Measurements from ENCODE around the gene SAPCD1. TPM values are rescaled to one million over a fixed set of nuclear protein-coding genes. Genes with fewer than 3 reads are reported as not detected.

SAPCD1 gene
- total RNA-seq = 2.0 TPM
- long read RNA-seq = 0 reads

GRCh38 chr6:31762356-31762755, at the start of gene SAPCD1:
TSS of gene SAPCD1 (plus strand) at chr6:31762656. CDS start at chr6:31763055, 399 bp downstream.
- DNase-seq (ENCODE audit: low spot score) = no peak

- DNase-seq (ENCODE audit: low spot score) = no peak
These were observed 49.0 kb upstream of the SAPCD1 start for GRCh38 chr6:31713465-31713864.

- DNase-seq (ENCODE audit: low spot score) = no peak
These were observed 48.3 kb upstream of the SAPCD1 start for GRCh38 chr6:31713991-31714684.

- no peak for DNase-seq (ENCODE audit: low spot score)
These were observed 47.2 kb upstream of the SAPCD1 start, which contains the start of gene LY6G6D for GRCh38 chr6:31715022-31715958. TSS of gene LY6G6D (plus strand) at chr6:31715348. CDS start at chr6:31715356, 8 bp downstream.

GRCh38 chr6:31717499-31718222, 44.8 kb upstream of the SAPCD1 start:
- DNase-seq (ENCODE audit: low spot score) = no peak

GRCh38 chr6:31718265-31718664, 44.2 kb upstream of the SAPCD1 start:
- DNase-seq (ENCODE audit: low spot score) = no peak

- DNase-seq (ENCODE audit: low spot score) = no peak
These were observed 43.5 kb upstream of the SAPCD1 start for GRCh38 chr6:31719001-31719400.

- no peak for DNase-seq (ENCODE audit: low spot score)
These were observed 42.2 kb upstream of the SAPCD1 start for GRCh38 chr6:31720196-31720770.

DNA sequence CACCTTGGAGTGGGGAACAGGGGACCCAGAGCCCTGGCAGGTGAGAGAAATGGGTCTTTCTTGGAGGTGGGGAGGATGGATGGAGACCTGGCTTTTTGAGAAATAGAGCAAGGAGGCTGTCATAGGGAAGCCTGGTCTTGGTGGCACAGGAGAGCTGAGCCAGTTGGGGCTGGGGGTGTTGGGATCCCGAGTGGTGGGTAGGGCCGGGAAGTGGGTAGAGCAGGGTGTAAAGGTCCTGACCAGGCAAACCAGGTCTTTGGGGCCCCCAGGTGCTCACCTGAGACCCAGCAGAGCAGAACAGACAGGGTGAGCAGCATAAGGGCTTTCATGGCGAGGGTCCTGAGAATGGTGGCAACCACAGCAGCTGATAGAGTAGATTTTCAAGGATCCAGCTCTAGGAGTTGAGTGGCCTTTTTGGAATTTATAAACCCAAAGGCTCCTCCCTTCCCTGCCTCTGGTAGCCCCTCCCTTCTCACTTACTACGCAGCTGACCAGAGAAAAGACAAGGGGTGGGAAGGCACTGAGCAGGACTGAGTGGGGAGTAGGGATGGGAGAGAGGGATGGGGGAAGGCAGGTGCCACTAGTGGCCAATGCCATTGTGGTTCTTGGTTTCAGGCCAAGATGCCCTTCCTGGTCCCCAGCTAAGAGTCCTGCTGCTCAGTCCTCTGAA, 41.0 kb upstream of the SAPCD1 start, which contains the start of gene LY6G6C:
Gene LY6G6C, minus strand, starts transcription at position 396 of the 670 bp plus-strand sequence. Its CDS starts 67 bp downstream, at position 329.
- DNase-seq (ENCODE audit: low spot score) = no peak

GRCh38 chr6:31722173-31722572, 40.3 kb upstream of the SAPCD1 start:
- DNase-seq (ENCODE audit: low spot score) = no peak

DNA sequence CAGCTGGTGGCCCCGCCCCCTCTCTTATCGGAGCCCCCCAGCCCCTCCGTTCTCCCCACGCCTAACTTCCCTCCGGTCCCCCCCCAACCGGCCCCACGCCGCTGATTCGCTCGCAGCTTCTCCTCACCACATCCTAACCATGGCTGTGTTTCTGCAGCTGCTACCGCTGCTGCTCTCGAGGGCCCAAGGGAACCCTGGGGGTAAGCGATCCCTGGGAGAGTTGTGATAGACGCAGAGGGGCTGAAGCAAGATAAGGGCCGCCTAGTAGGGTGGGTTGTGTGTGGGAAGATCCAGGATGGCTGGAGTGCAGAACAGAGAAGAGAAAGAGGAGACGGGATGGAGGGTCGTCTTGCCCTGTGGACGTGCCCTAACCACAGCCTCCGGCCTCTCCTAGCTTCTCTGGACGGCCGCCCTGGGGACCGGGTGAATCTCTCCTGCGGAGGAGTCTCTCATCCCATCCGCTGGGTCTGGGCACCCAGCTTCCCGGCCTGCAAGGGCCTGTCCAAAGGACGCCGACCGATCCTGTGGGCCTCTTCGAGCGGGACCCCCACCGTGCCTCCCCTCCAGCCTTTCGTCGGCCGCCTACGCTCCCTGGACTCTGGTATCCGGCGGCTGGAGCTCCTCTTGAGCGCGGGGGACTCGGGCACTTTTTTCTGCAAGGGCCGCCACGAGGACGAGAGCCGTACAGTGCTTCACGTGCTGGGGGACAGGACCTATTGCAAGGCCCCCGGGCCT, 39.0 kb upstream of the SAPCD1 start, which contains the start of gene MPIG6B:
Gene MPIG6B, plus strand, starts transcription at position 129 of the 735 bp plus-strand sequence. Its CDS starts 11 bp downstream, at position 140.
- DNase-seq (ENCODE audit: low spot score) = no peak

DNA sequence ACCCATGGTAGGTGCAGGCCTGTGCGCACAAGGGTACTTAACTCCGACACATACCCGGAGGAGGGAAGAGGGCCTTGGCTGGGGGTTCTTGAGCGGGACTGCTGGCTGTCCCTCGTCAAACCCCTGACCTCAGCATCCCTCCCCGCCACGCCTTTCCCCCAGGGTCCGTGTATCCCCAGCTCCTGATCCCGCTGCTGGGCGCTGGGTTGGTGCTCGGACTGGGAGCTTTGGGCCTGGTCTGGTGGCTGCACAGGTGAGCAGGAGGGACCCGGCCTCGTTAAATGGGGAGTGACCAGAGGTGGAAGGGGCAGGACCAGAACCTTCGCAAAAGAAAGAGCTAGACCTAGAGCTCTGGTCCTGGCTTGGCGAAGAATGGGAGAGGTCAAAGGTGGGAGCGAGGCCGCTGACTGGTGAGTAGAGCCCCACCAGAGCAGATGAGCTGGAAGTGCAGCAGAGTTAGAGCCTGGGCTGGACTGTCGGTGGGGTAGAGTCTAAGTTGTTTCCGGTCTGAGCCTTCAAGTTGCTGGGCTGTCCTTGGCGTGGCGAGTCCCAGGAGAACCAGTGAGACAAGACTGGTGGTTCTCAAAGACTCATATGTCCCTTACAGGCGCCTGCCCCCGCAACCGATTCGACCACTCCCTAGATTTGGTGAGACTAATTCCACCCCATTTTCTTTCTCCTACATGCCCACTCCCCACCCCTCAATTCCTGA, 38.3 kb upstream of the SAPCD1 start:
- DNase-seq (ENCODE audit: low spot score) = no peak

GRCh38 chr6:31725502-31726350, 36.7 kb upstream of the SAPCD1 start:
- DNase-seq (ENCODE audit: low spot score) = no peak

DNA sequence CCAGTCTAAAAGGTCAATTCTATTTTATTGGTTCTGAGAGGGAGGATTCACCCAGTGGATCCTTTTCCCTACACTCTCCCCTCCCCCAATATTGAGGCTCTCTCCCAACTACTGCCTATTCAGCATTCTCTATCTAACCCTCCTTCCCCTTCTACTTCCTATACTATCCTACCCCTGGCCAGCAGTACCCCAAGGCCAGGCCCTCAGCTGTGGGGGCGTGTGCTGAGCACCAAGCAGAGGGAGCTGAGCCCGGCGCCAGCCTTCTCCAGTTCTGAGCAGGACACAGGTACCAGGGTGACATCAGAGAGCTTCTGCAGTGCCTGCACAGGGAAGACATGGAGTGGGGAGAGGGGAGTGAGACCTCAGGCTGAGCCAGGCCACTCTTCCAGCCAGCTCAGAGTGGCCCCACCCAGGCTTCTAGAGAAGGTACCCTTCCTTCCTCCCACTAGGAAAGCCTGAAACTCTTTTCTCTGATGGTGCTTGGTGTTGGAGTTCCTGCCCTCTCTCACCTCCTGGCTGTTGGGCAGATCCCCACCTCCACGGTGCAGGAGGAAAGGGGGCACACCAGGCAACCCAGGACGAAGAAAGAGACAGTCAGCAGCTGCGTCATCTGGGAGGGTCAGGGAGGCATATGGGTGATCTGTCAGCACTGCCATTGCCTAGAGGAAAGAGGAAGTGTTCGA, 35.3 kb upstream of the SAPCD1 start:
- DNase-seq (ENCODE audit: low spot score) = no peak

- DNase-seq (ENCODE audit: low spot score) = no peak
These were observed 34.5 kb upstream of the SAPCD1 start for GRCh38 chr6:31727717-31728671.

Data from mesenteric fat pad (tissue), 1 donor.